OCI-LY1 (cell line): ENCODE results near the gene IL4R.
"Not testable (repeated sequence)": the region's sequence is repeated elsewhere in the genome, so short reads cannot be mapped to it uniquely, and the experiment has no call there.

Experiments used
- H2AFZ ChIP-seq: fragments of 200-600 bp; sonication (generic), shearing (Covaris generic); 2 replicates; pipeline ENCODE4 v1.6.0; 2014; ENCODE audit warnings: antibody characterized with exemption, mild to moderate bottlenecking, low read length
- H3F3A ChIP-seq: fragments of 200-600 bp; sonication (generic), shearing (Covaris generic); 2 replicates; pipeline ENCODE4 v1.6.0; 2014; ENCODE audit warnings: mild to moderate bottlenecking, antibody characterized with exemption, low read length, moderate library complexity; ENCODE audit not compliant: insufficient read depth
- H3K27ac ChIP-seq: fragments of 200-600 bp; sonication (generic); 2 replicates; pipeline ENCODE4 v1.5.1; 2014; ENCODE audit warnings: low read length, mixed run types, mild to moderate bottlenecking, low read depth; ENCODE audit not compliant: poor library complexity, severe bottlenecking
- H3K27me3 ChIP-seq: fragments of 200-600 bp; sonication (generic); 2 replicates; pipeline ENCODE4 v1.6.0; 2014; ENCODE audit warnings: antibody characterized with exemption, mild to moderate bottlenecking, low read length, moderate library complexity; ENCODE audit not compliant: insufficient read depth
- H3K36me3 ChIP-seq: fragments of 200-600 bp; sonication (generic); 2 replicates; pipeline ENCODE4 v1.6.1; 2014; ENCODE audit warnings: mild to moderate bottlenecking, antibody characterized with exemption, low read length, moderate library complexity, mixed read lengths; ENCODE audit not compliant: insufficient read depth
- H3K4me1 ChIP-seq: fragments of 200-600 bp; sonication (generic); 2 replicates; pipeline ENCODE4 v1.5.1; 2014; ENCODE audit warnings: mild to moderate bottlenecking, low read length, moderate library complexity; ENCODE audit not compliant: insufficient read depth, severe bottlenecking
- H3K4me2 ChIP-seq: fragments of 200-600 bp; sonication (generic), shearing (Covaris generic); 2 replicates; pipeline ENCODE4 v1.6.1; 2014; ENCODE audit warnings: low read length
- H3K4me3 ChIP-seq: fragments of 200-600 bp; sonication (generic); 2 replicates; pipeline ENCODE4 v1.5.1; 2014; ENCODE audit warnings: low read length, low read depth, mild to moderate bottlenecking, mixed read lengths; ENCODE audit not compliant: poor library complexity, severe bottlenecking
- H3K79me2 ChIP-seq: fragments of 200-600 bp; shearing (Covaris generic); 2 replicates; pipeline ENCODE4 v1.6.1; 2016; ENCODE audit warnings: mixed run types, low read length, mixed read lengths; ENCODE audit not compliant: insufficient read depth
- H3K9ac ChIP-seq: fragments of 200-600 bp; sonication (generic), shearing (Covaris generic); 2 replicates; pipeline ENCODE4 v1.6.1; 2014; ENCODE audit warnings: mild to moderate bottlenecking, low read length, mixed read lengths
- H3K9me2 ChIP-seq: fragments of 200-600 bp; sonication (generic), shearing (Covaris generic); 2 replicates; pipeline ENCODE4 v1.6.1; 2014; ENCODE audit warnings: low read depth, mild to moderate bottlenecking, low read length, mixed read lengths
- H3K9me3 ChIP-seq: fragments of 200-600 bp; shearing (Covaris generic); 2 replicates; pipeline ENCODE4 v1.6.1; 2014; ENCODE audit warnings: low read length, mixed read lengths
- H4K20me1 ChIP-seq: fragments of 200-600 bp; sonication (generic), shearing (Covaris generic); 2 replicates; pipeline ENCODE4 v1.6.0; 2016; ENCODE audit warnings: mild to moderate bottlenecking, low read length; ENCODE audit not compliant: insufficient read depth
- EZH2 ChIP-seq: fragments of 200-600 bp; sonication (generic), shearing (Covaris generic); IDR thresholded peaks from 2 replicates; pipeline ENCODE4 v1.8.0; 2017; ENCODE audit warnings: borderline replicate concordance, mixed run types, mild to moderate bottlenecking, antibody characterized with exemption, low read length, moderate library complexity, mixed read lengths
- TF ChIP-seq, protein P1 (sequence below): fragments of 200-600 bp; sonication (generic), shearing (Covaris generic); IDR thresholded peaks from 2 replicates; pipeline ENCODE4 v1.5.1; 2017; ENCODE audit warnings: mild to moderate bottlenecking, antibody characterized with exemption, low read length, moderate library complexity, mixed read lengths

IL4R gene

GRCh38 chr16:27408602-27409031 lies 94.8 kb downstream of the IL4R start:
- H3K4me2 ChIP-seq = no peak overlapping the region
- TF ChIP-seq, protein P1, sequence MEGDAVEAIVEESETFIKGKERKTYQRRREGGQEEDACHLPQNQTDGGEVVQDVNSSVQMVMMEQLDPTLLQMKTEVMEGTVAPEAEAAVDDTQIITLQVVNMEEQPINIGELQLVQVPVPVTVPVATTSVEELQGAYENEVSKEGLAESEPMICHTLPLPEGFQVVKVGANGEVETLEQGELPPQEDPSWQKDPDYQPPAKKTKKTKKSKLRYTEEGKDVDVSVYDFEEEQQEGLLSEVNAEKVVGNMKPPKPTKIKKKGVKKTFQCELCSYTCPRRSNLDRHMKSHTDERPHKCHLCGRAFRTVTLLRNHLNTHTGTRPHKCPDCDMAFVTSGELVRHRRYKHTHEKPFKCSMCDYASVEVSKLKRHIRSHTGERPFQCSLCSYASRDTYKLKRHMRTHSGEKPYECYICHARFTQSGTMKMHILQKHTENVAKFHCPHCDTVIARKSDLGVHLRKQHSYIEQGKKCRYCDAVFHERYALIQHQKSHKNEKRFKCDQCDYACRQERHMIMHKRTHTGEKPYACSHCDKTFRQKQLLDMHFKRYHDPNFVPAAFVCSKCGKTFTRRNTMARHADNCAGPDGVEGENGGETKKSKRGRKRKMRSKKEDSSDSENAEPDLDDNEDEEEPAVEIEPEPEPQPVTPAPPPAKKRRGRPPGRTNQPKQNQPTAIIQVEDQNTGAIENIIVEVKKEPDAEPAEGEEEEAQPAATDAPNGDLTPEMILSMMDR = no peak
- no peak overlapping the region for H3K27ac ChIP-seq
- H2AFZ ChIP-seq = no peak overlapping the region
- H3K79me2 ChIP-seq = no peaks in the 10 kb centered on the region
- H3K4me1 ChIP-seq = peaks cover 9% of the 10 kb centered on the region
- no peak overlapping the region for H3K9ac ChIP-seq
- no peaks in the 10 kb centered on the region for H3K9me2 ChIP-seq
- H3K27me3 ChIP-seq = no peaks in the 10 kb centered on the region; the same call in 1 of the 2 replicates
- no peaks in the 10 kb centered on the region; the same call in 1 of the 2 replicates for H3K36me3 ChIP-seq
- H4K20me1 ChIP-seq = no peaks in the 10 kb centered on the region
- no peaks in the 10 kb centered on the region for H3K9me3 ChIP-seq
- no peak overlapping the region for H3K4me3 ChIP-seq
- H3F3A ChIP-seq = no peaks in the 10 kb centered on the region

- not testable (repeated sequence) for H3K27ac ChIP-seq, H3F3A ChIP-seq, H3K27me3 ChIP-seq, H3K4me2 ChIP-seq, H4K20me1 ChIP-seq, H3K36me3 ChIP-seq, H2AFZ ChIP-seq, H3K9me2 ChIP-seq, H3K79me2 ChIP-seq, H3K9ac ChIP-seq, H3K4me3 ChIP-seq, H3K9me3 ChIP-seq, H3K4me1 ChIP-seq
Observed at GRCh38 chr16:27409958-27410357, 96.2 kb downstream of the IL4R start.

GRCh38 chr16:27410761-27411160 lies 97.0 kb downstream of the IL4R start:
- H3F3A ChIP-seq = no peaks in the 10 kb centered on the region
- H3K9ac ChIP-seq = no peak overlapping the region
- TF ChIP-seq, protein P1 = no peak
- no peak for TF ChIP-seq EZH2
- H3K9me2 ChIP-seq = no peaks in the 10 kb centered on the region
- H3K4me3 ChIP-seq = no peak overlapping the region
- H4K20me1 ChIP-seq = no peaks in the 10 kb centered on the region
- H3K9me3 ChIP-seq = no peaks in the 10 kb centered on the region
- no peak overlapping the region; the same call in 1 of the 2 replicates for H2AFZ ChIP-seq
- H3K4me1 ChIP-seq = peaks cover 6% of the 10 kb centered on the region
- no peaks in the 10 kb centered on the region; the same call in 1 of the 2 replicates for H3K36me3 ChIP-seq
- H3K4me2 ChIP-seq = no peak overlapping the region
- no peaks in the 10 kb centered on the region for H3K79me2 ChIP-seq
- H3K27me3 ChIP-seq = no peaks in the 10 kb centered on the region
- H3K27ac ChIP-seq = no peak overlapping the region

GRCh38 chr16:27413956-27414355 lies 100.2 kb downstream of the IL4R start:
- no peaks in the 10 kb centered on the region for H3K4me1 ChIP-seq
- TF ChIP-seq, protein P1 = no peak
- no peak for TF ChIP-seq EZH2
- H3K36me3 ChIP-seq = no peaks in the 10 kb centered on the region; the same call in 1 of the 2 replicates
- no peak overlapping the region for H3K4me2 ChIP-seq
- H3K9ac ChIP-seq = no peak overlapping the region
- H3K27ac ChIP-seq = no peak overlapping the region
- no peaks in the 10 kb centered on the region for H3K9me2 ChIP-seq
- no peak overlapping the region for H3K4me3 ChIP-seq
- no peaks in the 10 kb centered on the region for H3K27me3 ChIP-seq
- H4K20me1 ChIP-seq = no peaks in the 10 kb centered on the region
- H3F3A ChIP-seq = no peaks in the 10 kb centered on the region
- no peak overlapping the region for H2AFZ ChIP-seq
- no peaks in the 10 kb centered on the region for H3K9me3 ChIP-seq
- H3K79me2 ChIP-seq = no peaks in the 10 kb centered on the region
